GM12891 (cell line): ENCODE measurements around the gene ART3.

Experiments
- DNase-seq: peaks from one replicate; pipeline ENCODE4 v3.0.0; 2011; ENCODE audit warnings: low spot score; ENCODE audit not compliant: insufficient read length
- FAIRE-seq: peaks from 2 replicates; lab custom pipeline; 2011; peaks lifted over from hg19 to GRCh38; lab: Jason Lieb, UNC
- PAX5 ChIP-seq: IDR thresholded peaks from 2 replicates; pipeline ENCODE4 v1.6.1; 2011; ENCODE audit warnings: low read length, moderate library complexity, mild to moderate bottlenecking; ENCODE audit not compliant: insufficient read depth, severe bottlenecking
- POLR2A ChIP-seq: IDR thresholded peaks from 2 replicates; pipeline ENCODE4 v1.6.1; 2011; ENCODE audit warnings: low read depth, low read length, control low read depth
- POLR2AphosphoS5 ChIP-seq: IDR thresholded peaks from 2 replicates; pipeline ENCODE4 v1.6.1; 2011; ENCODE audit warnings: low read depth, low read length, control low read depth
- POU2F2 ChIP-seq: IDR thresholded peaks from 2 replicates; pipeline ENCODE4 v1.6.1; 2011; ENCODE audit warnings: low read depth, mild to moderate bottlenecking, control low read depth, low read length, moderate library complexity
- SPI1 ChIP-seq: IDR thresholded peaks from 2 replicates; pipeline ENCODE4 v1.6.1; 2011; ENCODE audit warnings: low read depth, low read length, control low read depth
- TAF1 ChIP-seq: IDR thresholded peaks from 2 replicates; pipeline ENCODE4 v1.6.1; 2011; ENCODE audit warnings: low read depth, low read length, control low read depth

The ART3 gene

DNA sequence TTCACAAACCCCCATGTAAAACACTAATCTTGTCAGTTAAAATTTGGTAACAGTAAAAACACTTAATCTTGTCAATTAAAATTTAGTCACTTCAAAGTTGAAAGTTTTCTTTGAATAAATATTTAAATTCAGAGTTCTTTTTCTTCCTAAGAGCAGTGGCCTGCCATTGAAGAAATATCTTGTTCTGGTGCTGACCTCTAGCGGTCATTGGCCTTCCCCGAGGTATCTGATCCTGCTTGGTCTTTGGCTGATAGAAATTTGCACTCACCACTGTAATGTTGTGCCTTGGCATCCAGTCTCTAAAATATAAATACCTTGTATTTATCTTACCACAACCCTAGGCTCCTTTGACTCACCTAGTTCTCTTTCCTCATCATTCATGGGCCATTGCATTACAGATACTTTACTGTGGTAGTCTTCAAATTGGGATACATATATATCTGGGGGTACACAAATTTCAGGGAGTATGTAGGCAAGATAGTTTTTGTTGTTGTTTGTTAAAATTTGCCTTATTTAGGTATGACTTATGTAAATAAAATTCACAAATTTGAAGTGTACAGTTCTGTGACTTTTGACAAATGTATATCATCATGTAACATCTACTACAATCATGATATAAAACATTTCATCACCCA lies 6.7 kb upstream of the ART3 start:
- TF ChIP-seq PAX5: no peak
- TF ChIP-seq POU2F2: no peak
- TF ChIP-seq TAF1: no peak
- TF ChIP-seq SPI1: no peak
- TF ChIP-seq POLR2A: no peak
- no peak for TF ChIP-seq POLR2AphosphoS5
- FAIRE-seq: peak; percentile 92
- DNase-seq: peak; percentile 32

DNA sequence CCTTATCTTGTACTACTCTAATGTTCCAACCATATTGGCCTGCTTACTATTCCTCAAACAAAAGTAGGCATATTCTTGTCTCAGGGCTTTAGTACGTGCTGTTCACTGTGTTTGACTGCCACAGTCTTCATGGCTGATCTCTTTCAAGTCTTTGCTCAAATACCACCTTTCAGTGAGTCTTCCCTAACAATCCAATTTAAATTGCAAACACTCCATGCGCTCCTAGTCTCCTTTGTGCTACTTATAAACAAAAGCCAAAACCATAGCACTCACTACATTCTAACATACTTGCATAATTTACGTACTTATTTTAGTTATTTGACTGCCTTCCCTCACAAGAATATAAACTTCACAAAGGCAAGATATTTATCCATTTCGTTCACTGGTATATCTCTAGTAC lies 1.7 kb upstream of the ART3 start:
- no peak for DNase-seq
- no peak for FAIRE-seq
- TF ChIP-seq POLR2A: no peak
- no peak for TF ChIP-seq SPI1
- no peak for TF ChIP-seq POLR2AphosphoS5
- no peak for TF ChIP-seq PAX5
- TF ChIP-seq TAF1: no peak
- TF ChIP-seq POU2F2: no peak

DNA sequence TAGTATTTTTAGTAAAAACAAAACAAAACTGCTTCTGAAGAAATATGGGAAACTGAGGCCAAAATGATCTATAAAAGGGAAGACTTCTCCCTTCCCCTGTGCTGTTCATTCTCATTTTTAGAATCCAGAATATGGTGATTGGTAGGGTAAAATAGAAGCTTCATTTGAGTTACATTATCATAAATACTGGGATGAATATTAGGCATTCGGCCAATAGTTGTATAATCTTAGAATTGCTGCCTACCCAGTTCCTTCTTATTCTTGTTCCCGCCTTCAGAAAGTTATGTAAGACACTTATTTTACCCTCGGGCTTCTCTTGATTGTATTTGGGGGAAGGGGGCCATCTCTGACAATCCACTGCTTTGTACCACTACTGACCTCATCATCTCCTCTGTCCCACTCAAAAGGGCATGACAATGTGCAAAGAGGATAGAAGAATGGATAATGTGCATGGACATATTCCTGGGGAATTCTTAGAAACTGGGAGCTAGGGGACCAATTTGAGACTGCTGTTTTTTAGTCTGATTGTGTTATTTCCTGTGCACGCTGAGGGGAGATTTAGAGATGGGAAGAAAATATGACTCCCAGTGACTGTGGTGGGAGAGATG lies 588 bp downstream of the ART3 start:
- no peak for FAIRE-seq
- TF ChIP-seq TAF1: no peak
- no peak for TF ChIP-seq PAX5
- TF ChIP-seq POU2F2: no peak
- no peak for TF ChIP-seq POLR2A
- TF ChIP-seq SPI1: no peak
- no peak for TF ChIP-seq POLR2AphosphoS5
- no peak for DNase-seq

DNA sequence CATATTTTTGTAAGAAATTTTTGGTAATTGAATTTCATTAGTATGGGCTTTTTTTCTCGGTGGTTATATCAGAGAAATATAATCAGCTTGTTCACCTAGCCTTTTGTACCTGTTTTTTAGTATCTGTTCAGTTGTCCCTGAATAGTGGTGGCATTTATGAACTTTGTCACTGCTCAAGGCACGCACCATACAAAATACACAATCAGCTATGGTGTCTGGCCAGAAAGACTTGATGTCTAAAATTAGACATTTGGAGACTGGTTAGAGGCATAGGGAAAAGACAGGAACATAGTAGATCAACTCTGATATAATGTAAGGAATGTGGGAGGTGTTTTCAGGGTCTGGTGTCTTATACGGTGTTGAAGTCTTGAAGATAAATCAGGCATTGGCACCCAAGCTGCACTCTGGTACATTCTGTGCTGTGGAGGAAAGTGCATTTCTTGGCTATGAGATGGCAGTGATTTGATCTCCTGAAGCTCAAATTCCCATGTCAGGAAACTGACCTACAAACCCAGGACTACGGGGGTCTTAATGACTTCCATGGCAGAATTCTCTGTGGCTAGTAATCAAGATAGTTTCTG lies 3.6 kb downstream of the ART3 start:
- DNase-seq: no peak
- no peak for FAIRE-seq
- no peak for TF ChIP-seq POU2F2
- TF ChIP-seq TAF1: no peak
- no peak for TF ChIP-seq POLR2A
- no peak for TF ChIP-seq PAX5
- TF ChIP-seq SPI1: no peak
- TF ChIP-seq POLR2AphosphoS5: no peak

DNA sequence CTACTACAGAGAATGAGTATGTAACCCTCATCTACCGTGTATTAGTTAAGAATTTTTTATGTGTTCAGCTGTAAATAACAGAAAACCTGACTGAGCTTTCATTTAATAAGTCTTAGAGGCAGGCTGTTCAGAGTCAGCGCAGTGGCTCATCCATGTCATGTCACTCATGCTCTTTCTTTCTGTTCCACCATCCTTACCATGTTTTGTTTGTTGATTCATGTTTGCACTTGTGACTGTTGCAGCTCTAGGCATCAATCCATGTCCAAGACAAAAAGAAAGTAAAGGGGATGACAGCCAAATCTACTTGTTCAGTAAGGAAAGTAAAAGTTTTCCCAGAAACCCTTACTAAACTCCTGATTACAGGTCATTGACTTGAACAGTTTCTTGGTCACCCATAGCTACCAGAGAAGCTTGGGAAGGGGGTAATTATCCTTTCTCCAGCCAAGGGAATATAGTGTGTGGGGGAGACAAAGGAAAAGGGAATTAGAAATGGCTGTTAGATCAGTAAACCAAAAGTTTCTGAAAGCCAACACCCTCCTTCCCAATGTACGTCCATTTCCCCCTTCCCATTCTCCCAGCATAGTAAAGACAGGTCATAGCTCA lies 9.0 kb downstream of the ART3 start:
- DNase-seq: no peak
- no peak for TF ChIP-seq TAF1
- TF ChIP-seq POLR2AphosphoS5: no peak
- no peak for TF ChIP-seq SPI1
- no peak for TF ChIP-seq PAX5
- no peak for TF ChIP-seq POU2F2
- no peak for TF ChIP-seq POLR2A
- no peak for FAIRE-seq

DNA sequence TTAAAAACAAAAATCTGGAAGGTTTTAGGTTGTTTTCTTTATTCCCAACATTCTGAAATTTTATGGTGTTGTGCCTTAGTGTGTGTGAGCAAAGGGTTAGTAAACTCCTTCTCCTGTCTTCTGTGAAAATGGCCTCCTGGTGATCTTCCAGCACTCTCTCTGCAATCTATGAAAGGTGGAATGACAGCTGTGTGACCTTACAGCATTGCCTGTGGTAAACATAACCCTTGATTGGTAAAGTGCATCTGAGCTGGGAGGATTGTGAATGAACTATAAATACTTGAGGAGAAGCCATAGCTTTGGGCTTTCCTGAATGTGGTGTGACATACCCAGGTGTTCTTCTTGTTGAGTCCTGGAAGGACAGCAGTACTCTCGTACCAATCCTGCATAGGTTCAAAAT lies 10.0 kb downstream of the ART3 start:
- FAIRE-seq (peak; percentile 41), DNase-seq (no peak)
- no peak for TF ChIP-seq POLR2A
- no peak for TF ChIP-seq POLR2AphosphoS5
- no peak for TF ChIP-seq POU2F2
- TF ChIP-seq TAF1: no peak
- no peak for TF ChIP-seq PAX5
- TF ChIP-seq SPI1: no peak

DNA sequence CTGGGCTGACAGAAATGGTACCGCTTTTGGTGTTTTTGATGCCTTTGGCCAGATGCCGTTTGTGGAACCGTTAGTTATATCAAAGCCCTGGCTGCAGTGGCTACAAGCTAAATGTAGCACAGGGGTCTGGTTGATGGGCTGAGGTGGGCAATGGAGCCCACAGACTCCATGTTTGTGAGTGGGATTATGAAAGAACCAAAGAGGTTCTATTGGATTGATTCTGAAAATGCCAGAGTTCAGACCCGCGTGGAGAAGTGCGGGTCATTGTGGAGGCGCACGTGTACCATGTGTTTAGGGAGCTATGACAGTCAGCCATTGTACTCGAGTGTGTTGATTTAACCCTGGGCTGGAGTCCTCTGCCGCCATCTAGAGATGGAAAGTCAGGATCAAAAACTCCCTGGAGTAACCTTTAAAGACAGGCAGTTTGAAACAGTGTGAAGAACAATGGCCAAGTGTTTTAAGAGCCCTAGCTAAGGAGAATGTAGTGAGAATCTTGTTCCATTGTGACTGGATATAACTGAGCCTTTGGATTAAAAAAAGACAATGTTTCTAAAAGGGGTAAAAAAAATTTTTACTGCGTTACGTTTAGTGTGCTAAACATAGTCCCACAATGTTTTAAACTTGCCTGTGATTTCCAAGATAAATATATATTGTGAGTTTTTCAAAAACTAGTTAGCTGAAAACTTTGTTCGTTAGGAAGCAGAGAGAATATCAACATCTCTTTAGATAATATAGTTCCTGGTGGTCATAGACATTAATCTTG lies 12.7 kb downstream of the ART3 start:
- FAIRE-seq (no peak), DNase-seq (no peak)
- TF ChIP-seq PAX5: no peak
- no peak for TF ChIP-seq POLR2AphosphoS5
- no peak for TF ChIP-seq POLR2A
- no peak for TF ChIP-seq TAF1
- no peak for TF ChIP-seq POU2F2
- TF ChIP-seq SPI1: no peak

DNA sequence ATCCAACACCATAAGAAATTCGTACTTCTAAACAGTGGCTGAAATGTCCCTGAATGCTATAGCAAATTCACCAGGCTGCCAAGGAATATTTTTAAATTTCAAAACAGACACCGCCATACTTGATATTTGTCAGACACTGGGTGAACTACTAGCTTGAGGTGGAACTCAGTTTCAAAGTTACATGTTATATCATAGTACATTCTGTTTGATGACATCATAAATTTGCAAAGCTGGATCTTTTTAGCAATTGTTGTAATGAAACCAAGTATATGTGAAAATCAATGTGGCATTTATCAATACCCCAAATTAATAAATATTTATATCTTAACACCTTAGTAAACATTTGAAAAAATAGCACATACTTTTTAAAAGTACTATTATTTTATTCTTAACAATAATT lies 14.2 kb downstream of the ART3 start:
- DNase-seq: no peak
- TF ChIP-seq POU2F2 (no peak), SPI1 (no peak), TAF1 (no peak), POLR2AphosphoS5 (no peak), POLR2A (no peak), PAX5 (no peak)
- FAIRE-seq: no peak
